CD4-positive, alpha-beta T cell treated with Interleukin-15 for 4 hours (primary cell): ENCODE data around the gene SERPIND1.
"Not testable (repeated sequence)": the region's sequence is repeated elsewhere in the genome, so short reads cannot be mapped to it uniquely, and the experiment has no call there.

ENCODE experiments used
- DNase-seq: peaks from one replicate; pipeline ENCODE4 v3.0.0-alpha.2; 2020; ENCODE audit warnings: low spot score

Gene SERPIND1, protein sequence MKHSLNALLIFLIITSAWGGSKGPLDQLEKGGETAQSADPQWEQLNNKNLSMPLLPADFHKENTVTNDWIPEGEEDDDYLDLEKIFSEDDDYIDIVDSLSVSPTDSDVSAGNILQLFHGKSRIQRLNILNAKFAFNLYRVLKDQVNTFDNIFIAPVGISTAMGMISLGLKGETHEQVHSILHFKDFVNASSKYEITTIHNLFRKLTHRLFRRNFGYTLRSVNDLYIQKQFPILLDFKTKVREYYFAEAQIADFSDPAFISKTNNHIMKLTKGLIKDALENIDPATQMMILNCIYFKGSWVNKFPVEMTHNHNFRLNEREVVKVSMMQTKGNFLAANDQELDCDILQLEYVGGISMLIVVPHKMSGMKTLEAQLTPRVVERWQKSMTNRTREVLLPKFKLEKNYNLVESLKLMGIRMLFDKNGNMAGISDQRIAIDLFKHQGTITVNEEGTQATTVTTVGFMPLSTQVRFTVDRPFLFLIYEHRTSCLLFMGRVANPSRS

DNA sequence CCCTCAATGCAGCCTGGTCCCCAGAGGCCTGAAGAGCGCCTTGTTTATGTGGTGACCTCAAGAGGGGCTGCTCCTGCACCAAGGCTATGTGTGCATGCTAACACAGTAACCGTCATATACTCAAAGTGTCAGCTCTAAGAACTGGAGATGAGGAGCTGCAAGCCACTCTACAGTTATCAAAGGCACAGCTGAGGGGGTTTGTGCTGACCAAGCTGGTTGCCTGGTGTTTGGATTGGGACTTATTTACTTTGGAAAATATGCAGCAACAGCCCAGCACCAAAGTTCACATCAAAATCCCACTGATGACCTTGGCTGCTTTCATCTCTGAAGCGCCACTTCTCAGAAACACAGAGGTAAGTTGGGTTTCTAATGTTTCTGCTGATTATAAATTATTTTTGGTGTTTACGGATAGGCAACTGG lies at the start of gene SERPIND1:
Gene SERPIND1 (plus strand): TSS at position 321 of the 420 bp plus-strand sequence. CDS start 5,200 bp downstream, outside the sequence.
- DNase-seq = no peak

DNA sequence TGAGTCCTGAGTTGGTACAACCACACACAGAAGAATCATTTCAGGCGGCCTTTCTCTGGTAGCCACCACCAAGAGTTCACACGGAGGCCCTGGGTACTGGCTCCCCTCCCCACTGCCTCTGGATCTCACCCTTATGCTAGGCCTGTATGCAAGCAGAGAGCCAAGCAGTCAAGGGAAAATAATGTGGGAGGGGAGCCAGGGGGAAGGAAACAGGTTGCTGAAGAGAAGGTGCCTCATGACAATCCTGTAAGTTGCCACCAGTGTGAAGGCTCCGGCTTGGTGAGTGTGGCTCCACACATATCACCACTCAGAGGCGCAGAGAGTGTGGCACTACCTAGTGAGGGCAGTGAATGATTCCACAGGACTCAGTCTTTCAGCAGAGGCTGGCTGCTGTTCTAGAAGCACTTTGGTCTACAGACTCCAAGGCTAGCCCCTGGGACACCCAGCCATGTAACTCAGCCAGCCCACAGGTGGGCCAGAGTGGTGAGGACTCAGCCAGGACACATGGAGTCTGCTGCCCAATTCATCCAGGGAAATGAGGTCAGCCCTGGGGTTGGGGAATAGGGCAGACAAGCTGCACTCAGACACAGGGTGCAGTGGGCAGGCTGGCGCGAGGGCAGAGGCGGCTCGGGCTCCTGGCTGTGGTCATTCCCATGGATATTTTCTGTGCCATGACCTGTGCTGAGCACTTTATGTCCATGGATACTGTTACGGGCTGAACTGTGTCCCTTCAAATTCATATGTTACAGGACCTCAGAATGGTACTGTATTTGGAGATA lies 49.0 kb upstream of the SERPIND1 start:
- no peak for DNase-seq

DNA sequence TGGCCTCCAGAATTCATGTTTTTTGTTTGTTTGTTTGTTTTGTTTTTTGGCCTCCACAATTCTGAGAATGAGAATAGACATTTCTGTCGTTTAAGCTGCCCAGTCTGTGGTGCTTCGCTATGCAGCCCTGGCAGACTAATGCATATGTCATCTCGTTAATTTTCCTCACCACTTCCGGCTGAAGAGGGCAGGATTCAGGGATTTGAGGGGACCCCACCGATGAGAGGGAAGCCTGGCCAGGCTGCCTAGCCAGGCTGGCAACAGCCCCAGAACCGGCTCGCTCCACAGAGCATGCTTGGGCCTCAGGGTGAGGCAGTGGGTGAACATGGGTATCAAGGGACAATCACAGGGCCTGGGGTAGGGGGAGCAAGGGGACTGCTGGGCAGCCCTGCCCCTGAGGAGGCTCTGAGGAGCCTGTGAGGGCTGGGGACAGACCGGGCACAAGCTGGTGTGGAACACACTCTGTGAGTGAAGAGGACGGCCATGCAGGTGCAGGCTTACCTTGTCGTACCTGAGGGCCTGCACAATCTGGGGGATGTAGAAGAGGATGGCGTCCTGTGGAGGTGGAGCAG lies 47.8 kb upstream of the SERPIND1 start:
- DNase-seq = no peak

DNA sequence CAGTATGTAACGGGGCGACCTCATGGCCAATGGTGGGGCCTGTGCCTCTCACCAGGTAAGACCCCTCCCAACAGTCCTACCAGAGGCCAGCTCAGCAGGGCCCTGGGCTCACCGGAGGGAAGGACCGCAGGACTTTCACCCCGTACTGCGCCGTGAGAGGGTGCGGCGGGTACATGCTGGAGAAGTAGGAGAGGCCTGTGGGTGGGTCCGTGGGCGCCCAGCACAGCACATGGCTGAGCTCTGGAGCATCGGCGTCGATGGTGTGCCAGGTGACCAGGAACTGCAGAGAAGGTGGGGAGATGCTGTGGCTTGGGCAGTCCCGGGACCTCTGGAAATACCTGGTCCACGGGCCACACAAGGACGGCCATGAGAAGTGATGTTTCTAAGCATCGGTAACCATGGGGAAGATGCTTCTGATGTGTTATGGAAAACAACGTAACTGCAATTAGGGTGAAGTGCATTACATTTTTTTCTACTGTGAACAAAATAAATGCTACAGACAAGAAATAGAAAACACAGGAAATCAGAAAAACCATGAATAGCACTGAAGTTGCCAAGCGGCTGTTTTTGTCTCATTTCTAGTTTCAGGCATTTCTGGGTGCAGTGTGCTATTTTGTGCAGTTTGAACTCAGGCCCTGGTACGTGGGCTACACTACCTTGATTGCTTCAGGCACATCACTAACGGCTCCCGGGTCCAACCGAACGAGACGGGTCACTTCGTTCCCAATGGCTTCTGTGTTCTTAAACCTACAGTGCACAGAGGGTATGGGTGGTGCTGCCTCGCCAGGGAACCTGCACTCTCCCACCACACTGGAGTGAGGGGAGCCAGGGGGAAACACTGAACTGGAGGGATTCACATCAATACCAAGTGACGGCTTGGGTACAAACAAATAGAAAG lies 46.5 kb upstream of the SERPIND1 start:
- no peak for DNase-seq

DNA sequence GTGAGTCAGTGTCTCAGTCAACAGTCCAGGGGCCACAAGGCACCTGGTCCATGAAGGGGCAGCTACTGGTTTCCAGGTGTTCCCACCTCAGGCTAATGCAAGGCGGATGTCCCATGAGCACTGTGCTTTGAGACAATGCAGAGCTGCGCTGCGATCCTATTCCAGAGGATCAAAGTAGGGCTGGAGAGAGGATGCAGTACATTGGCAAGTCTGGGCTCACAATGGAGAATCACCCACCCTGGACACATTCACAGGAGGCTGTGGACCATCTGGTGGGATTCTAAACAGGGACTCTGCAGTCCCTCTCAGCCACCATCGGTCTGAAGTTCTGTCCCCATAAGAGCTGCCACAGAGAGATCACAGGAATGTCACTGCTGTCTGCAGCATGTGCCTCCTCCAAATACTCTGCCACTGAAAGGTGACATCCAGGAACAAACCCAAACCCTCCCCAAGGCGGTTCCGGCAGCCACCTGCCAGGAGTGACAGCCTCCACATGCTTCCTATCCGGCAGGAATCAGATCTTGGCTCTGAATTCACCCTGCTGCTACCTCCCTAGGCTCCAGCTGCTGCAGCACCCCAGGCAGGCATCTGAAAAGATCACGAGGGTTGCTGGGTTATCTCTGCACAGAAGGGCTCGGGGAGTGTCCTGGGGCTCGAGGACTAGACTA lies 45.3 kb upstream of the SERPIND1 start:
- no peak for DNase-seq

DNA sequence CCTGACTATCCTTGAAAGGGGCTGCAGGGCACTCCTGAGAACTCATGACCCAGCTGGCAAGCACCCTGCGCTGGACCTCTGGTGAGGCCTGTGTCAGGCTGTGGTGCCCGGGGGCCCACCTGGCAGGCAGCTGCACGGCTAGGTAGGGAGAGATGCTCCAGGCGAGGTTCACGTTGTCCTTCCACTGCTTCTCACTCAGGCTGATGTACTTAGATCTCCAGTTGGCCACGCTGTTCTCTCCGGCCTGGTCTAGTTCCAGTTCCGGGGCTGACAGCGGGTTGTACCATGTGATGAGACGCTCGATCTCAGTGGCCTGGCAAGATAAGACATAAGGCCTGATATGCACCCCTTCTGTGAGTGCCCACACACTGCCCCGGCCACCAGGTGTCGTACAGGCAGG lies 44.7 kb upstream of the SERPIND1 start:
- no peak for DNase-seq

DNA sequence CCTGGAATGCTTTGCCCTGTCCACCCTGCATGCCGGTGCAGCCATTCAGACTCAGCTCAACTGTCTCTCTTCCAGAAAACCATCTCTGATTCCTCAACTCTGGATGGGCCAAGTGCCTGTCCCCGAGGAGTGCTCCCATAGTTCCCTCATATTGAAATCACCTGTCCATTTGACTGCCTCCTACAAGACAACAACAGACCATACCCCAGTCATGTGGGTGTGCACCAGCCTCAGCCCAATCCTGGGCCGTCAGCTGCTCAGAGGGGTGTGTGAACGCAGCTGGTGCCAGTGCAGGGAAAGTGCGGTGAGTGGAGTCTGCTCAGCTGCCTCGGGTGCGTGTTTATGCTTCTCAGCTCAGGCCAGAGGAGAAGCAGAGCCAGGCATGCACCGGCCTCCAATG lies 41.5 kb upstream of the SERPIND1 start:
- DNase-seq = not testable (repeated sequence)

DNA sequence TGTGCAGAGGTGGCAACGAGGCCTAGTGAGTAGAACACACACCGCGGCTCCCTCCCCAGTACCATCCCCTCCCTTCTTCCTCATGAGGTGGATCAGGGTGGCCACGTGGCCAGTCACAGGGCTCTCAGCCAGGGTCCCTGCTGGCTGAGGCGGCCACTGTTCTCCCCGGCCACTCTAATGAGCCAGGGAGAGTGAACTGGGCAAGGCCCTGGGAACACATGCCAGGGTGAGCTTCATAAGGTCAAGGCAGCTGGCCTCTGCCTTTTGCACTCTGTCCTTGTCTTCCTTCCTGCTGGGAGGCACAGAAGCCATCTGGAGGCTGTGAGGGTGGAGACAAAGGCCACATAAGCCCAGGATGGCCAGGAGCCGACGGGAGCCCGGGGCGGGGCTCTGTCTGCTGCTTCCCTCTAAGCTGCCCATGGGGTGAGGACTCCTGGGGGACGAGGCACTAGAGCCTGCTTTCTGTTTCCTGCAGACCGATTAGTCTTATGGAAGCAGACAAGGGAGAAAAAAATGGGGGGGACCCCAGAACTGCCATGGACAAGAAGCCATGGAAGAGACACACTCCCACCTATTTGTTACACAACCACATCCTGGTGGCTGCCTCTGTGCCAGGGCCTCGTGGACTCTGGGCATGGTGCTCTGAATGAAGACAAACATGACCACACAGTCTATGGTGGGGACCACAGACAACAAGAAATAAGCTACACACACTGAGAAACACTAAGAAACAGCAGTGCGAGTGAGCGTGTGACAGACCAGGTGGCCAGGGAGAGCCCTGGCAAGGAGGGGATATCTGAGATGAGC lies 38.4 kb upstream of the SERPIND1 start:
- not testable (repeated sequence) for DNase-seq

DNA sequence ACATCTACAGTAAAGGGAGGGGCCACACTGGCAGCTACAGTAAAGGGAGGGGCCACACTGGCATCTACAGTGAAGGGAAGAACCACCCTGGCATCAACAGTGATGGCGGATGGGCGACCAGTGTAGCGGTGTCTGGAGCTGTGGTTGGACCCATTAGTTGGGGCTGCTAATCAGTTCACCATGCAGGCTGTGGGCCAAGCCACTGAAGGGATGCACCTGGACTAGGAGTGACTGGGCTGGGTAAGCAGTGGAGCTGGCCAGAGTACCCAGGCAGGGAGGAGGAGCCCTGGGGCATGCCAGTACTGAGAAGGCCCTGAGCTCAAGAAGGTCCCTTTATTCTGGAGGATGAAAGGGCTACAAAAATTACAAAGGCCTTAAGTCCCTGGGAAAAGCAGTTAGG lies 37.0 kb upstream of the SERPIND1 start:
- DNase-seq = not testable (repeated sequence)

DNA sequence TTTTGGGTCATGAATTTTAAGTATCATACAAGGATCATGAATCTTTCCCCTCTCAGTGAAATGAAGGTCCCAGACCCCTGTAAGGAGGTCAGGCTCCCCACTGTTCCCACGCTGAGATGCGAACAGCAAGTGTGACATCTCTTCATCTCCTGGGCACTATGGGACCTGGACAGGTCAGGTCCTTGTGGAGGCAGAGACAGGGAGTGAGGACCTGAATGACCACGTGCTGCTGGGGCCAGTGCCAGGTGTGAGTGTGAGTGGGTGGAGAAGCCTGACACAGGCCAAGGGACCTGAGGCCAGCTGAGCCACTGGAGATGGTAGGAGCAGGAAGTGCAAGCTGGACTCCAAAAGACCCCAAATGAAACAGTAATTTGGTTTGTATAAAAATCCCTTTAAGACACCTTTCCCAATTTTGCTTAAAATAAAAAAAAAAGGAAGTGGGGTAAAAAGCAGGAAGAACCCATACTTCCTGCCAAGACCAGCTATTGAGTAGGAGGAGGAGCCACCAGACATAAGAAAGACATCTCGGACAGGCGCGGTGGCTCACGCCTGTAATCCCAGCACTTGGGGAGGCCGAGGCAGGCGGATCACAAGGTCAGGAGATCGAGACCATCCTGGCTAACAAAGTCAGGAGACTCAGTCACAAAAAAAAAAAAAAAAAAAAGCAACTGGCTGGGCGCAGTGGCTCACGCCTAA lies 35.4 kb upstream of the SERPIND1 start:
- no peak for DNase-seq

DNA sequence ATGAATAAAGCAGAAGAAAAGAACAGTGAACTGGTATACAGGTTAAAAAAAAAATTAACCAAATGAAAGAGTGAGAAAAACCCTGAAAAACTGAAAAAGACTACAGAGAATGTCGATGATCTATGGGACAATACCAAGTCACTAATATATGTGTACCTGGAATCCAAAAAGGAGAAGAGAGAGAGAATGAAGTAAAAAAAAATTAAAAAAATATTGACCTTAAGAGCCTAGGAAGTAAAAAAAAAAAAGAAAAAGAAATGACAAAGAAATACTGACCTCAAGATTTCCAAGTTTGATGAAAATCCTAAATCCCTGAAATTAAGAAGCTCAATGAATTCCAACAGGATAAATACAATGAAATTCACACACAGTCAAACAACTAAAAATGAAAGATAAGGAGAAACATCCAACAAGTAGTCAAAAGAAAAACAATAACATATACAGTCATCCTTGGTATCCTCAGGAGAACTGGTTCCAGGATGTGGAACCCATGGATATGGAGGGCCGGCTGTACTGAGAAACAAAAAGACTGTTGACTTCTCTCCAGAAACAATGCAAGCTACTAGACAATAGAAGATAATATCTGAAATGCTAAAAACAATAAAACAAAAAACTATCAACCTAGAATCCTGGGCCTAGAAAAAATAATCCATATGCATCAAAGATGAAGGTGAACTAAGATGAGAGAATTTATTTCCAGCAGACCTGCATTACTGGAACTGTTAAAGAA lies 33.5 kb upstream of the SERPIND1 start:
- DNase-seq = no peak

DNA sequence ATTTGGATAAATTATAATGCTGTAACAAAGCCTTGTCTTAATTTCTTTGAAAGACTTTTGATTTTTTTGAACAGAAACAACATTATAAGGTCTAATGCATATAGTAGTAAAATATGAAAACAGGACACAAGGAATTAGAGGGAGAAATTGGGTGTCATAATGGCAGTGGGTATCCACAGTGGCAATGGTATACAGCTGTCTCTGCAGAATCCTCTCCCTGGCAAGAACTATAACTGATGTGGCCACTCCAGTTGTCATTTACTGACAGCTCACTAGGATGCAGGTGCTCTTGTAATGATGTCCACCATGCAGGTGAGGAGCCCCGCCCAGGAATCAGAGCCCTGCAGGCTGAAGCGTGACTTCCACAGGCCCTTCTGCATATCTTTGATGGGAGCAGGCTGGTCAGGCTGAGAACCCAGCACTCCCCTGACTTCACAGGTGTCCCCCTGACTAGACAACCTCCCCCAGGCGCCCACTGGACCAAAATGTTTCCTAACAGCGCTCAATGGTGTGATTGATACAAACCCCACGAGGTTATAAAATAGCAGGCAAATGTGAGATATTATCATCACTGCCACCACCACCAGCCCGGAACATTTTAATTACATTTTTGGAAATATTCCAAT lies 32.8 kb upstream of the SERPIND1 start:
- no peak for DNase-seq

DNA sequence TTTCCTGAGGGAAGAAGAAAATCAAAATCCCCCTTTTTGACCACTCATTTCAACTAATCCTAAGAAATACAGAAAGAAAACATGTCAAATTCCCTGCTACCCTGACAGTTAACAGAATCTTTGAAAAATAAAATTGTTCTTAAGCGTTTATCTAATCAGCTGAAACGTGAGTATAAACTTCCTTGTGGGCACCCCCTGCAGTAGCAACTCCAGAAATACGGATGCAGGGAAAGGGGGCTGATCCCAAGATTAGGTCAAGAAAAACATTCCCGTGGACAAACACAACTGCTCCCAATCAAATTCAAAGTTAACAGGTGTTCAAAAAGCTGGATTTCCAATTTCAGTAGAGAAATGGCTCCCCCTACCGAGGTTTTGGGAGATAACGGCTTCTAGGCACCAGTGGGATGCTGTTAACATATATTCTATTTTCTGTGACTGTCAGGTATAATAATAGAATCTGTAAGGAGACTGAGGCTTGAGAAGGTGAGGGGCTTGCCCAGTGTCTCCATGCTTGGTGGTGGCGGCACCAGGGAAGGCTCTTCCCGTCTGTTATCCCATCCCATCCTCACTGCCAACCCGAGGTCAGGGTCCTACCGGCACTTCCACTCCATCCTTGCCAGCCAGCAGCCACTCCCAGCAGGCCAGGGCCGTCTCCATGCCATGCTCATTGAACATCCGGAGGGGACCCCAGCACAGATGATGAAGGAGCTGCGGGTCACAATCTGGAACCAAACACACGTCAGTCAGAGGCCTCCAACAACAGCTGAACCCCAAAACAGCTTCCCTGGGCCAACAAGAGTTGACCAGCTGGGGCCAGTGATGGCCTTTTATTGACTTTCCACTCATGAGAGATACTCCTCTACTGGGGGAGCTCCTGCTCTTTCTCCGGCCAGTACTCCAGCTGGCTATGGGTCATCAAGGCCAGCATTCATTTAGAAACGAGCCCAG lies 32.0 kb upstream of the SERPIND1 start:
- DNase-seq = peak; percentile 40

DNA sequence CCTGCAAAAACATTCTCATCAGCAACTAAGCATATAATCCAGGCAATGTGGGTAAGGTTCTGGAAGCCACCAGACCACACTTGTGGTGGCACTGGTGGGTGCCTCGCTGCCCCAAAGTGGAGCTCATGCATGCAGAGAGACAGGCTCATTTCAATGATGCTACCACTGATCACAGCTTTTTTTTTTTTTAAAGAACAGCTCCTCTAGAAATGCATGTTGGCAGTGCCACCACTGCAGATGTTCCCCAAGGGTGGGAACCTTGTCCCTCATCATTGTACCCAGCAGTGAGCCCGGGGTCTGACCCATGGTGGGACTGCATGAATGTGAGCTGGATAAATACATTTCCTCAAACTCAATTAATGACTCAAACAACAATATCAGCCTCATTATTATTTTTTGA lies 31.1 kb upstream of the SERPIND1 start:
- no peak for DNase-seq

DNA sequence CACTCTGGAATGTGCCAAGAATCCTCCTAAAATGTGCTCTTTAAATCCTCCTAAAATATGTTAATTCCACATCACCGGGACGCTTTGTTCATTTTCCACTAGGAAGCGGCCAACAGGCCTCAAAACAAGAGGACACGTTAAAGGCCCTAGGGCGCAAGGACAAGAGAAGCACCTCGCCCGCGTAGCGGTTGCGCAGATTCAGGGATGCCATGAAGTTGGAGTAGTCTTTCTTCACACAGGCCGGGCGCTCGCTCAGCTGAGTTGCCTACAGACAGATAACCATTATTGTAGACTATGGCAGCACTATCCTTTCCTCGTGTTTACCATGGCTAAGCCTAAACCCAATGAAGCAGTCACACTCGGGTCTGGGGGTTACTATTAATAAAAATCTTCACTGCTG lies 29.5 kb upstream of the SERPIND1 start:
- DNase-seq = no peak

DNA sequence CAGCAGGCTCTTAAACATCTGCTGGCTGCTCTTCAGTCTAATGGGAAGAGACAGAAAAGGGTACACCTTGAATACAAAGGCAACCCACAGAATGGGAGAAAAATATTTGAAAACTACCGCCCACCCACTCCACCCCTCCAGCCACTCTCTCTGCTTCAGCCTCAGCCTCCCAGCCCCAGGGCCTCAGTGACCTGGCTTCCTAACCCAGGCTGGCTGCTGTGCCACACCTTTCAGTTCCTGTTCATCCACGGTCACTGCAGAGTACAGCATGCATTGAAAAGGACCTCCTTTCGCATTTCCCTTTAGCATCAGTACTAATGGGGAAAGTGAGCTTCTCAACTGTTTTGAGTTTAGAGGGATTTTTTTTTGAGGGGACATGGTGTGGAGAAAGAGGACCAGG lies 28.8 kb upstream of the SERPIND1 start:
- DNase-seq = no peak

DNA sequence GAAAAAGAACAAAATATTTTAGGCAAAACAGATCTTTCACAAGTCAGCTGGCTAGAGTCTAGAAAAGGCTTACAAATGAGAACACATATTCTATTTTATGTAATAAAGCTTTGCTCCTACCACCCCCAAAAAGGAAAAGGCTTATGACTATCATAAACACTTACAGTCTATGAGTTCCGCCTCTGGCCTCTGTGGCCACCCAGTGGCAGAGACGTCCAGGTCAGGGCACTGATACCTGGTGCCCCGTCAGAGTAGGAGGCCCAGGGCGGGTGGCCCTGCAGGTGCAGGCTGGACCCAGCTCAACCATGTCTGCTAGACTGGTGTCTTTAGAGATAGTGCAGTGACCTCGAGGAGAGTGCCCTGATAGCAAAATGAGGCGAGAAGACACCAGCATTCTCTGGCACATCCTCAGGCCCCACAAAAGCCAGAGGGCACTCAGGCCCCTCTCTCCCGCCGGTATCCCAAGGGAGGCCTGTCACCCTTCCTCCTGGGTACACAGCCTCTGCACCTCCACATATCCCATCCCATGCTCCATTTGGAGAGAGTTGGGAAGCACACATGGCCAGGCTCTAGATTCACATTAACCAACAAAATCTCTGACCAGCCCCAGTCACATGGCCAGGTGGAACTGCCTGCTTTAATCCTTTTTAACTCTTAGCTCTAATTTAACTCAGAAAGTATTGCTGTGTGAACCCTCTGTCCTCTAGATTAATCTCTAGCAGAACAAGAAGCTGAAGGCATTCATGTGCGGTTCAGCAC lies 27.3 kb upstream of the SERPIND1 start:
- no peak for DNase-seq
